ENCODE data around the gene WDR26. TPM values are rescaled to one million over a fixed set of nuclear protein-coding genes. Genes with fewer than 3 reads are reported as not detected.

WDR26 gene
- total and polyA plus RNA-seq, 9 of the 15 experiments (the other 6 are each of a cell fraction or from before 2014, with no cell fraction given) = 11.5 to 66.0 (median 39.8) TPM

DNA sequence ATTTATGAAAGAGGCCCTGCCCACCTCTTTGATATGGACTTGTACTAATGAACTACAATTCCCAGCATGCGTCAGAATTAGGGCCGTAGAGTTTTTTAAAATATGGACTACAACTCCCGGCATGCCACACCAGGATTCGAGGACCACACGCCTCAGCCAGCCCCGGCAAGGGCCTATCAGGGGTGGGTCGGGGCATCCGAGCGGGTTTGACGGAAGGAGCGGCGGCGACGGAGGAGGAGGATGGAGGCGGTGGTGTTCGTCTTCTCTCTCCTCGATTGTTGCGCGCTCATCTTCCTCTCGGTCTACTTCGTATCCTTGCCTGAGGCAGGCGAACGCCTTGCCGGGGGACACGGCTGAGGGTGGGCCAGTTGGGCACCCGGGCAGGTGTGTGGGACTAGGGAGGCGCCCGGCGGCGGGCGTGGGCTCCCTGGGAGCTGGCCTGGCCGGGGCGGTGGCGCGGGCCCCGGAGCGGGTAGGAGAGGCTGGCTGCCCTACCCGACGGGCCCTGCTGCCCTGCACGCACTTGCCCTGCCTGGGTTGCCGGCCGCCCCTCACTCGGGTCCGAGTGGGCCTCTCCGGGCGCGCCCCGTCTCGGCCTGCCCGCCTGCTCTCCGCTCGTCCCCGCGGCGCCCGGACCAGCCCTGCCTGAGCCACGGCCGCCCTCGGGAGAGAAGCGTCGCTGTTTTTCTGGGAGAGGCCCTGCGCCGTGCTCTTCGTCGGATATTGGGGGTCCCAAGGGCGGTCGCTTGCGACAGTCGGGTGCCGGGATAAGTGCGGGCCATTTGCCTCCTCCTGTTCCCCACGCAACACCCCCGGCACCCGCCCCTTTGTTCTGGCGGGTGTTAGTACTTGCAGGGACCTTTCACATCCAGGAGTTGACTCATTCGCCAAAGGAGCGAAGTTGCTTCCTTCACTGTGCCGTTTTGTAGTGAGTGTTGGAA lies 77.6 kb downstream of the WDR26 start, which contains the start of gene CNIH4 (continued):
- TF ChIP-seq SAP30 (IDR thresholded peaks at IDR 0.05; ENCODE audit: borderline replicate concordance, insufficient read depth, low read depth, low read length, poor library complexity, severe bottlenecking) (peak; percentile 88), PHF20 (IDR thresholded peaks at IDR 0.05; ENCODE audit: partially characterized antibody) (peak; percentile 54), HMG20A (CRISPR knock-in tag; conservative IDR thresholded peaks at IDR 0.05) (no peak), EP400 (IDR thresholded peaks at IDR 0.05) (peak; percentile 48; the same call in 1 of the 2 replicates), MAZ (CRISPR knock-in tag; conservative IDR thresholded peaks at IDR 0.05 in 1 of 2, IDR thresholded peaks at IDR 0.05 in 1 of 2) (peak in 1 of 2 experiments; percentile 54), TSC22D4 (tag; IDR thresholded peaks at IDR 0.05) (no peak), RB1 (IDR thresholded peaks at IDR 0.05; ENCODE audit: low read depth) (peak; percentile 65), KLF13 (tag; IDR thresholded peaks at IDR 0.05; ENCODE audit: borderline replicate concordance, low read depth) (peak; percentile 53; the same call in 1 of the 2 replicates), ZSCAN29 (IDR thresholded peaks at IDR 0.05) (0 out of 2 replicates have a peak, but pooled peaks have one; percentile 36), HMGN3 (IDR thresholded peaks at IDR 0.05; ENCODE audit: borderline replicate concordance, extremely low read depth, insufficient read length, low read depth, low read length) (peak; percentile 24)
- TF ChIP-seq, protein P1, sequence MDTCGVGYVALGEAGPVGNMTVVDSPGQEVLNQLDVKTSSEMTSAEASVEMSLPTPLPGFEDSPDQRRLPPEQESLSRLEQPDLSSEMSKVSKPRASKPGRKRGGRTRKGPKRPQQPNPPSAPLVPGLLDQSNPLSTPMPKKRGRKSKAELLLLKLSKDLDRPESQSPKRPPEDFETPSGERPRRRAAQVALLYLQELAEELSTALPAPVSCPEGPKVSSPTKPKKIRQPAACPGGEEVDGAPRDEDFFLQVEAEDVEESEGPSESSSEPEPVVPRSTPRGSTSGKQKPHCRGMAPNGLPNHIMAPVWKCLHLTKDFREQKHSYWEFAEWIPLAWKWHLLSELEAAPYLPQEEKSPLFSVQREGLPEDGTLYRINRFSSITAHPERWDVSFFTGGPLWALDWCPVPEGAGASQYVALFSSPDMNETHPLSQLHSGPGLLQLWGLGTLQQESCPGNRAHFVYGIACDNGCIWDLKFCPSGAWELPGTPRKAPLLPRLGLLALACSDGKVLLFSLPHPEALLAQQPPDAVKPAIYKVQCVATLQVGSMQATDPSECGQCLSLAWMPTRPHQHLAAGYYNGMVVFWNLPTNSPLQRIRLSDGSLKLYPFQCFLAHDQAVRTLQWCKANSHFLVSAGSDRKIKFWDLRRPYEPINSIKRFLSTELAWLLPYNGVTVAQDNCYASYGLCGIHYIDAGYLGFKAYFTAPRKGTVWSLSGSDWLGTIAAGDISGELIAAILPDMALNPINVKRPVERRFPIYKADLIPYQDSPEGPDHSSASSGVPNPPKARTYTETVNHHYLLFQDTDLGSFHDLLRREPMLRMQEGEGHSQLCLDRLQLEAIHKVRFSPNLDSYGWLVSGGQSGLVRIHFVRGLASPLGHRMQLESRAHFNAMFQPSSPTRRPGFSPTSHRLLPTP (IDR thresholded peaks at IDR 0.05; ENCODE audit: borderline replicate concordance, extremely low read depth, insufficient read length) = no peak
- TF ChIP-seq, protein P2, sequence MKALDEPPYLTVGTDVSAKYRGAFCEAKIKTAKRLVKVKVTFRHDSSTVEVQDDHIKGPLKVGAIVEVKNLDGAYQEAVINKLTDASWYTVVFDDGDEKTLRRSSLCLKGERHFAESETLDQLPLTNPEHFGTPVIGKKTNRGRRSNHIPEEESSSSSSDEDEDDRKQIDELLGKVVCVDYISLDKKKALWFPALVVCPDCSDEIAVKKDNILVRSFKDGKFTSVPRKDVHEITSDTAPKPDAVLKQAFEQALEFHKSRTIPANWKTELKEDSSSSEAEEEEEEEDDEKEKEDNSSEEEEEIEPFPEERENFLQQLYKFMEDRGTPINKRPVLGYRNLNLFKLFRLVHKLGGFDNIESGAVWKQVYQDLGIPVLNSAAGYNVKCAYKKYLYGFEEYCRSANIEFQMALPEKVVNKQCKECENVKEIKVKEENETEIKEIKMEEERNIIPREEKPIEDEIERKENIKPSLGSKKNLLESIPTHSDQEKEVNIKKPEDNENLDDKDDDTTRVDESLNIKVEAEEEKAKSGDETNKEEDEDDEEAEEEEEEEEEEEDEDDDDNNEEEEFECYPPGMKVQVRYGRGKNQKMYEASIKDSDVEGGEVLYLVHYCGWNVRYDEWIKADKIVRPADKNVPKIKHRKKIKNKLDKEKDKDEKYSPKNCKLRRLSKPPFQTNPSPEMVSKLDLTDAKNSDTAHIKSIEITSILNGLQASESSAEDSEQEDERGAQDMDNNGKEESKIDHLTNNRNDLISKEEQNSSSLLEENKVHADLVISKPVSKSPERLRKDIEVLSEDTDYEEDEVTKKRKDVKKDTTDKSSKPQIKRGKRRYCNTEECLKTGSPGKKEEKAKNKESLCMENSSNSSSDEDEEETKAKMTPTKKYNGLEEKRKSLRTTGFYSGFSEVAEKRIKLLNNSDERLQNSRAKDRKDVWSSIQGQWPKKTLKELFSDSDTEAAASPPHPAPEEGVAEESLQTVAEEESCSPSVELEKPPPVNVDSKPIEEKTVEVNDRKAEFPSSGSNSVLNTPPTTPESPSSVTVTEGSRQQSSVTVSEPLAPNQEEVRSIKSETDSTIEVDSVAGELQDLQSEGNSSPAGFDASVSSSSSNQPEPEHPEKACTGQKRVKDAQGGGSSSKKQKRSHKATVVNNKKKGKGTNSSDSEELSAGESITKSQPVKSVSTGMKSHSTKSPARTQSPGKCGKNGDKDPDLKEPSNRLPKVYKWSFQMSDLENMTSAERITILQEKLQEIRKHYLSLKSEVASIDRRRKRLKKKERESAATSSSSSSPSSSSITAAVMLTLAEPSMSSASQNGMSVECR (CRISPR knock-in tag; IDR thresholded peaks at IDR 0.05) = peak; percentile 95; the same call in 1 of the 2 replicates

Measured in K562 (cell line).